Omental fat pad (tissue), 4 donors: Measurements from ENCODE around the gene VPS36. TPM values are rescaled to one million over a fixed set of nuclear protein-coding genes. Genes with fewer than 3 reads are reported as not detected.
A peak's percentile ranks its signal among the peaks of the same experiment; 100 is the strongest.

Experiments used
- ATAC-seq: fragments of 150-250 bp; one replicate; pipeline ENCODE4 v1.9.1; 2016; ENCODE audit warnings: mild to moderate bottlenecking, moderate library complexity; ENCODE audit not compliant: low FRiP score
- DNase-seq: peaks from one replicate; pipeline ENCODE4 v3.0.0-alpha.2; 2019; ENCODE audit warnings: low spot score
- CTCF ChIP-seq, 3 donors: fragments of 450-650 bp; IDR thresholded peaks; one replicate each; pipeline ENCODE4 v1.5.1; 2016 to 2017; ENCODE audit warnings: antibody characterized with exemption in 3 of 3, mild to moderate bottlenecking in 3 of 3, moderate library complexity in 2 of 3
- total RNA-seq, 4 donors: library from RNA; depleted of rRNA; stranded (reverse); fragments of >200 nt; gene quantifications; one replicate each; pipeline ENCODE4 v1.1.0, GENCODE V29; 2016

VPS36 gene
- total RNA-seq, 4 donors from 2014 or later, result 32.2 to 59.4 (median 46.5) TPM

GRCh38 chr13:52405767-52406494 is 44.5 kb downstream of the VPS36 start, which contains the start of gene THSD1:
TSS of gene THSD1 (minus strand) at chr13:52406172. CDS start at chr13:52402600, 3,572 bp downstream.
- peak; percentile 77 for ATAC-seq
- TF ChIP-seq CTCF (IDR thresholded peaks at IDR 0.05), result no peak
- DNase-seq, result no peak

- no peak for TF ChIP-seq CTCF (IDR thresholded peaks at IDR 0.05)
- ATAC-seq, result no peak
- no peak for DNase-seq
Observed at GRCh38 chr13:52405369-52405766, 45.1 kb downstream of the VPS36 start.

- DNase-seq (no peak), ATAC-seq (no peak)
- no peak for TF ChIP-seq CTCF (IDR thresholded peaks at IDR 0.05)
Observed at GRCh38 chr13:52399708-52400107, 50.7 kb downstream of the VPS36 start.

- TF ChIP-seq CTCF (IDR thresholded peaks at IDR 0.05), result no peak
Observed at GRCh38 chr13:52399046-52399445, 51.4 kb downstream of the VPS36 start.

GRCh38 chr13:52395704-52396103 is 54.7 kb downstream of the VPS36 start:
- no peak for TF ChIP-seq CTCF (IDR thresholded peaks at IDR 0.05)
- ATAC-seq (no peak), DNase-seq (no peak)

More at GRCh38 chr13:52399046-52399445, 51.4 kb downstream of the VPS36 start:
- ATAC-seq, result no peak
- DNase-seq, result no peak

GRCh38 chr13:52394586-52394985 is 55.8 kb downstream of the VPS36 start:
- ATAC-seq (no peak), DNase-seq (no peak)
- no peak for TF ChIP-seq CTCF (IDR thresholded peaks at IDR 0.05)
